ENCODE measurements around the gene CDK17. TPM values are rescaled to one million over a fixed set of nuclear protein-coding genes. Genes with fewer than 3 reads are reported as not detected.

CDK17 gene
- polyA plus RNA-seq, 1 of the 3 experiments (the other 2 are of a cell fraction) = 11.7 TPM

- peaks cover 26% of the 10 kb centered on the region for H3F3A ChIP-seq (replicated peaks; ENCODE audit: insufficient read depth)
- no peak for TF ChIP-seq USF2 (IDR thresholded peaks at IDR 0.05; ENCODE audit: borderline replicate concordance, low read depth, low read length)
- TF ChIP-seq FOSL2 (IDR thresholded peaks at IDR 0.05; ENCODE audit: borderline replicate concordance, low read depth) = no peak
- TF ChIP-seq SIN3A (IDR thresholded peaks at IDR 0.05; ENCODE audit: borderline replicate concordance, low read depth, low read length) = no peak
- no peak for TF ChIP-seq GATA2 (CRISPR knock-in tag; IDR thresholded peaks at IDR 0.05)
- TF ChIP-seq YY1 (IDR thresholded peaks at IDR 0.05; ENCODE audit: low read depth) = no peak
- TF ChIP-seq RFX5 (IDR thresholded peaks at IDR 0.05; ENCODE audit: low read length) = no peak
- TF ChIP-seq MAX (IDR thresholded peaks at IDR 0.05; ENCODE audit: low read depth) = no peak
- TF ChIP-seq GABPA (IDR thresholded peaks at IDR 0.05; ENCODE audit: low read depth) = no peak
- no peak for TF ChIP-seq RAD21 (IDR thresholded peaks at IDR 0.05; ENCODE audit: low read length)
- no peak for TF ChIP-seq PBX3 (IDR thresholded peaks at IDR 0.05)
- TF ChIP-seq TCF12 (IDR thresholded peaks at IDR 0.05) = no peak
- no peak for TF ChIP-seq RCOR1 (IDR thresholded peaks at IDR 0.05; ENCODE audit: low read length)
- TF ChIP-seq JUND (IDR thresholded peaks at IDR 0.05) = no peak
- CTCF ChIA-PET = no interaction called here
- H3K36me3 ChIP-seq (replicated peaks in 1 of 2; ENCODE audit: control insufficient read depth in 1 of 2, insufficient read depth in 2 of 2, low read length in 1 of 2) = peaks cover 38 to 87% of the 10 kb centered on the region in 2 experiments
- no peak overlapping the region for H3K27ac ChIP-seq (ENCODE audit: low read depth in 2 of 2, low read length in 1 of 2)
- no peaks in the 10 kb centered on the region for H3K9me2 ChIP-seq
- H3K79me2 ChIP-seq (ENCODE audit: insufficient read depth) = no peaks in the 10 kb centered on the region; the same call in 1 of the 2 replicates
- H3K9me3 ChIP-seq = no peaks in the 10 kb centered on the region
- no peak overlapping the region for H3K4me3 ChIP-seq (ENCODE audit: low read depth in 2 of 2, low read length in 1 of 2)
- H4K20me1 ChIP-seq (ENCODE audit: insufficient read depth) = no peaks in the 10 kb centered on the region
- DNase-seq = no peak
- H3K9ac ChIP-seq = no peak overlapping the region
- WGBS (ENCODE audit: low lambda C conversion rate) = 96% methylated on average over 2 of the region's 2 CpGs
- H2AFZ ChIP-seq (ENCODE audit: low read depth) = no peak overlapping the region
- H3K4me2 ChIP-seq = no peak overlapping the region
- POLR2A ChIA-PET = no interaction called here
- H3K27me3 ChIP-seq (ENCODE audit: insufficient read depth) = no peaks in the 10 kb centered on the region
- no peaks in the 10 kb centered on the region for H3K4me1 ChIP-seq (ENCODE audit: control insufficient read depth in 1 of 2, insufficient read depth in 2 of 2, low read depth in 1 of 2, low read length in 1 of 2)
These were observed 107.1 kb downstream of the CDK17 start for GRCh38 chr12:96293093-96293492.

- Histone ChIP-seq H3K9me3 (no peaks in the 10 kb centered on the region), H3K9ac (no peak overlapping the region), H3K4me1 (ENCODE audit: control insufficient read depth in 1 of 2, insufficient read depth in 2 of 2, low read depth in 1 of 2, low read length in 1 of 2) (no peaks in the 10 kb centered on the region), H3K36me3 (replicated peaks in 1 of 2; ENCODE audit: control insufficient read depth in 1 of 2, insufficient read depth in 2 of 2, low read length in 1 of 2) (peaks cover 49 to 88% of the 10 kb centered on the region in 2 experiments), H3K4me2 (no peak overlapping the region), H2AFZ (ENCODE audit: low read depth) (no peak overlapping the region), H4K20me1 (ENCODE audit: insufficient read depth) (no peaks in the 10 kb centered on the region), H3K79me2 (ENCODE audit: insufficient read depth) (peaks cover 4% of the 10 kb centered on the region; the same call in 1 of the 2 replicates), H3K27me3 (ENCODE audit: insufficient read depth) (no peaks in the 10 kb centered on the region), H3K4me3 (ENCODE audit: low read depth in 2 of 2, low read length in 1 of 2) (no peak overlapping the region), H3K27ac (ENCODE audit: low read depth in 2 of 2, low read length in 1 of 2) (no peak overlapping the region), H3F3A (replicated peaks; ENCODE audit: insufficient read depth) (no peaks in the 10 kb centered on the region), H3K9me2 (no peaks in the 10 kb centered on the region)
- TF ChIP-seq EP300 (IDR thresholded peaks at IDR 0.05; ENCODE audit: borderline replicate concordance in 1 of 2, low read depth in 1 of 2, low read length in 1 of 2) (no peak), JUND (IDR thresholded peaks at IDR 0.05) (no peak), MXI1 (IDR thresholded peaks at IDR 0.05; ENCODE audit: low read depth, low read length) (no peak), GATA2 (CRISPR knock-in tag; IDR thresholded peaks at IDR 0.05) (no peak), MEF2A (IDR thresholded peaks at IDR 0.05; ENCODE audit: borderline replicate concordance, low read depth) (no peak)
- DNase-seq = no peak
- CTCF ChIA-PET = interaction anchor here (0.9 to 1.3 kb wide), 2 partner anchors 9 to 228 kb away, joined by 3 read pairs; no protein-coding TSS in a partner anchor
- POLR2A ChIA-PET = no interaction called here
- whole genome bisulfite sequencing (ENCODE audit: low lambda C conversion rate) = 94% methylated on average over 5 of the region's 5 CpGs
These were observed 111.2 kb downstream of the CDK17 start for GRCh38 chr12:96289067-96289466.
